NCI-H1105 (cell line): ENCODE measurements around the gene GNPTG.

Source experiments
- DNase-seq: peaks from one replicate; lab custom pipeline; 2025; lab: John Stamatoyannopoulos, UW

The GNPTG gene

DNA sequence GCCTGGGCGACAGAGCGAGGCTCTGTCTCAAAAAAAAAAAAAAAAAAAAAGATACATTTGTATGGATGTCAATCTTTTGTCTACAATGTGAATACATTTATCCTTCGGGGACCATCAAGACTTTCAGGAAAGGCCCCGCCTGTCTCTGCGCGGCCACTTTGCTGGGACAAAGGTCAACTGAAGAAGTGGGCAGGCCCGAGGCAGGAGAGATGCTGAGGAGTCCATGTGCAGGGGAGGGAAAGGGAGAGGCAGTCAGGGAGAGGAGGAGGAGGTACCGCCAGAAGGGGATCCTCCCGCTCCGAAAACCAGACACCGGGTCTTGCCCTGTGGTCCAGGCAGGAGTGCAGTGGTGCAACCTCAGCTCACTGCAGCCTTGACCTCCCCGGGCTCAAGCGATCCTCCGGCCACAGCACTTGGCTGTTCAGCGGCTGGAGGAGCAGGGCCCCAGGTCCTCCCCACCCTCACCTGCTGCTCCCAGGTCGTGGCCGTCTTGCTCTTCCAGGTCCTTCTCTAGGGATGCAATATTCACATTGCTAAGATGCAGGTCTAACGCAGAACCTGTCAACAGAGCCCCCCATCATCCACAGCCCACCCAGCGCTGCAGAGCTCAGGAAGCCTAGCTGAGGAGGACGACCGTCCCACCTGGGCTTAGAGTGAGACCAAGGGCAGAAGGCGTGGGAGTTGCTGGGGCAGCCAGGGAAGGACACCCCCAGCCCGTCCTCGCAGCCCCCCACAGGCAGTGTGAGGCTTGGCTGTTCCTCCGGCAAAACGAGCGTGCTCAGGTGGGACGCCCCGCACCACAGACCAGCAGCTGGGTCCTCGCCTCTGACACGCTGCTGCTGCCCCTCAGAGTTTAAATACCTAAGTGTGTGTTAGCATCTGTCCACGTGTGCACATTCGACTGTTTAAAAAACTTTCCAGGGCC lies 19.6 kb downstream of the GNPTG start:
- no peak for DNase-seq

DNA sequence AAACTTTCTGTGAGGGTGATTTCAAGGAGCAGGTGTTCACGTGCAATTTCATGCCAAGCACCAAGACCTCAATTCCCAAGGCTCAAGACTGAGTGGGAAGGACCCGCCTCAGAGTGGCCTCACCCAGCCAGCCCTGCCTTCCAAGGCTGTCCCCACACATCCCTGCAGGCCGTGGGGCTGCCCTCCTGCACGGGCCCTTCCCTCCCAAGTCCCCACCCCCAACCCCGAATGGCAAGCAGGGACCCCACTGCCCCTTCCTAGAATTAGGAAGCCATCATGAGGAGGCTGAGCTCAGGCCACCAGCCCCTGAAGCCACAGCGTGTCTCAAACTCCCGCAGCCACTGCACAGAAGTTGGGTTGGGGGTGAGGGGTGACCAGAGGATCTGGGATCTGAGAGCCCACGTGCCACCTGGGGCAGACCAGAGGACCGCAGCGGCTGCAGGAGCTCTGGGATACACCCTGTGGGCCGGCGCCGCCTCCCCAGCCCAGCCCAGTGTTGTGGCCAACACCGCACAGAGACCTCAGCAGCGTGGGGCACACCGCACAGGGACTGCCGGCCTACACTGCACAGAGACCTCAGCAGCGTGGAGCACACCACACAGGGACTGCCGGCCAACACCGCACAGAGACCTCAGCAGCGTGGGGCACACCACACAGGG lies 20.7 kb downstream of the GNPTG start:
- no peak for DNase-seq

DNA sequence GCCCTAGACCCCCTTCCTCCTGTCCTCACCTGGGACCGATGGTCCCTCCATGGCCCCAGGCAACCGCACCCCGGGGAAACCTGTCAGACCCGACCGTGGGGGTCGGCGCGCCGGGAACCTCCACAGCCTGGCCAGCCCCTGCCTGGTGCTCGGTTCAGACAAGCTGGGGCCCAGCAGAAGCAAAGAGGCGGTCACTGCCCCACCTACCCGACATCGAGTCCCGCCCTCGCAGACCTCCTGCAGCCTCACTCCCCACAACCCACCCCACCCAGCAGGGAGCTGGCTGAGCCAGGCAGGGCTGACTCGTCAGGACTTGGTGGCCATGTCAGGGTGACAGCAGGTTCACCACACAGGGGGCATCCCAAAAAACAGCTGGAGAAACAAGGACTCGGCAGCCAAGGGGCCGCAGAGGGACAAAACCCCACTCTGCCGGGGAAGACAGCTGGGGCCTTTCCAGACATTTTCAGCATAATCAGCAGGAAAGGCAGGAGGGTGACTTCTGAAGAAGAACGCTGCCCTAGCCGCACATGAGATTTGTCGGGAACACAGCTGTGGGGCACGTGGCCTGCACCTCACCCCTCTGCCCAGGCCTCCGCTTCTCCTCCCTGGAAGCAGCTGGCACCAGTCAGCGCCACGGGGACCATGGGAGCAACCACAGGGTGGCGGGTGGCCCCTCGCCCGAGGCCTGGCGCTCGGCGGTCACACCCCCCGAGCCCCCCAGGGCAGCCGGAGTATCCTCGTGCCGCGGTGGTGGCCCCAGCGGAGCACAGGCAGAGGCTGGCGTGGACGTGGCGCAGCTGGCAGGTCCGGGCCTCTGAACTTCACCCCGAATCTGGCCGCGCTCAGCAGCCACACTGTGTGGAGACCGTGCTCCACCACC lies 22.9 kb downstream of the GNPTG start:
- DNase-seq, result no peak

DNA sequence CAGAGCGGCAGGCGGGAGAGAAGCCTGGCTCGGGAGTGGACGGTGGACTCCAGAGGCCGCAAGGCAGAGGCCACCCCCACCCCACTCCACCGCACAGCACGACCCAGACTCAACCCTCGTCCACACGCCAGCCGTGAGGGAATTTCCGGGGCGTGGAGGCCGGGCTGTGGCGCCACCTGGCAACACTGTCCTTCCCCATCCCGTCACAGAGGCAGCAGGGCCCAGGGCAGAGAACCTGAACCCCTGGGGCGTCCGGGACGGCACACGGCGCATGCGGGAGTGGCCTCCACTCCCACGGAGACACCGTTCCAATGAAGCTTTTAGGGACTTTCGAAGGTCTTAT lies 23.5 kb downstream of the GNPTG start:
- no peak for DNase-seq

DNA sequence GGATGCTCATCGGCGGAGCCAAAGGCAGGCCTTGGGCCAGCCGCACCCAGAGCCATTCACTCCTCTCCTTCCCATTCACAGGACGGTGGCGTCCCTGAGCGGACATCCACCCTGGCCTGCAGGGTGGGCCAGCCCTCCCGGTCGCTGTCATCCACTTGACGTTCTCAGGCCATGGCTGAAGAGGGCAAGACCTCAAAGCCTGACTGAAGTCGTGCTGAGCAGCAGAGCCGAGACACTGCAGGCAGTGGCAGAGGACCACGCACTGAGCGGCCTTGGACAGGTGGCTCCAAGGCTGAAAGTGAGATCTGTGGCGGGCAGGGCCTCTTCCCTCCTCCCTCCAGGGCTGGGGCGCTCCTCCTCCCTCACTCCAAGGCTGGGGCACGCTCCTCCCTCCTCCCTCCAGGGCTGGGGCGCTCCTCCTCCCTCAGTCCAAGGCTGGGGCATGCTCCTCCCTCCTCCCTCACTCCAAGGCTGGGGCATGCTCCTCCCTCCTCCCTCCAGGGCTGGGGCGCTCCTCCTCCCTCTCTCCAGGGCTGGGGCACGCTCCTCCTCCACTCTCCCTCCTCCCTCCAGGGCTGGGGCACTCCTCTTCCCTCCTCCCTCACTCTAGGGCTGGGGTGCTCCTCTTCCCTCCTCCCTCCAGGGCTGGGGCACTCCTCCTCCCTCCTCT lies 24.1 kb downstream of the GNPTG start:
- DNase-seq, result no peak

DNA sequence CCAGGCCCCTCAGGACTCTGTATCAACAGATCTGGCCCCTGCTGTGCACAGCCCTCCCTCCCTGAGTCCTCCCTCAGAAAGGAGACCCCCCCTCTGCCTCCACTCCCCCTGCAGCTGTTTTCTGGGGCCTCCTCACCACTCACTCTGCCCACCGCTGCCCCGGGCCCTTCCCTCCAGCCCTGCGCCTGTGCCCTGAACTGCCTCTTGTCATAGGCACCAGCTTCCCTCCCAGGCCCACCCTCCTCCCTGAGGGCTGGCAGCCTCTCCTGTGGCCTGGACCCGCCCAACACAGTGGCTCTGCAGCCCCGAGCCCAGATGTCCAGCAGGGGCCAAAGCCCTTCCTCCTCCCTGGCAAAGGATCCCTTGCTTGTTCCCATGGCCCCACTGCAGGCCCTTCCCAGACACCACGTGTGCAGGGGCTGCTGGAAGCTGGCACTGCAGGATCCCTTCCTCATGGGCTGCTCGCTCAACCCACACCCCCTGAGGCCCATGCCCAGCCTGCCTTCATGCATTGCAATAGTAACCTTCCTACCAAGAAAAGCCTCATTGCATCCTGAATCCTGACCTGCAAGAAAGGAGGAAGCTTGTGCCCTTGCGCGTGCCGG lies 25.8 kb downstream of the GNPTG start:
- no peak for DNase-seq

DNA sequence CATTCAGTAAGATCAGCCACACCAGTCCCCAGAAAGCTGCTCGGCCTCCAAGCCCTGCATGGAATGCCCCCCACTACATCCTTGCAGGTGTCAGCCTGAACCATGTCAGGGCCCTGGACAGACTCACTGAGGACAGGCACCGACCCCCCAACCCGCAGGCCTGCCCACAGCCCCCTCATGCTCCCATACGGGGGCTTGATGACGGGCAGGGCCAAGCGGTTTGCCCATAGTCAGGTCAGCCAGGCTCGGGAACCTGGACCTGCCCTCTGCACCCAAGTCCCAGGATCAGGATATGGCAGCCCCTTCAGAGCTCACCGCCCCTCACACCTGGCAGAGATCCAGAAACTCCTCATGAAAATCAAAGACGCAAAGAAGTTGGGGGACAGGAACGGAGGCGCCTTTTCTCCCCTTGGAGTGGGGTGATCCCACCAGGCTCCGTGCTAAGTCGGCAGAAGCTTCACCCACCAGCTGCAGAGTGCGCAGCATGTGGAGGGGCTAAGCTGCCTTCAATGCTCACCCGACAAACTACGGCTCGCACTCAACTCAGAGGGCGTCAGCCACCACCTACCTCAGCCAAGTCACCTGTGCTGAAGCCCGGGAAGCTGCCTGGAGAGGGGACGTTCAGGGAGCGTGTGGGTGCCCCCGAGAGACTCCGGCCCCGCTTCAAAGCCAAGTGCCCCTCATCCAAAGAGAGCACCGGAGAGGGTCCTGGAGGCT lies 26.5 kb downstream of the GNPTG start:
- no peak for DNase-seq

DNA sequence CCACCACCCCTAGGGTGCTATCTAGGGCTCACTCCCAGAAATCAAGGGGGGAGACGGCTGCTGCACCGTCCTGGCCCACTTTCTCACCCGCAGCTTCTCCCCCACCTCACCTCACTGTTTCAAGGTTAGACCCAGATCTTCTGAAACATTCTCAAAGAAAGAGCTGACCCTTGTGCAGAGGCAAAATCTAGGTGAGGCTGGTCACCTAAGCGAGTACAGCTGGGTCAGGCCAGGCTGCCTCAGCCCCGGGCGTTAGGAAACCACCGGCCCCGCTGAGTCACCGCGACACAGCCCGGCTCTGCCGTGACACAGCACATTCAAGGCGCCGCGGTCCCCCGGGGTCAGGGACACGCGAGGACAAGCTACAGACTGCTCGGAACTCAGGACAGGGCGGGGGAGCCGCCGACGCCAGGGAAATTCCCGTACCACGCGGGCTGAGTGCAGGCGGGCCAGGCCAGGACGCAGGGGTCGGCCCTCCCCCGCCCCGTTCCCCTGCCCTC lies 27.1 kb downstream of the GNPTG start:
- DNase-seq, result no peak

DNA sequence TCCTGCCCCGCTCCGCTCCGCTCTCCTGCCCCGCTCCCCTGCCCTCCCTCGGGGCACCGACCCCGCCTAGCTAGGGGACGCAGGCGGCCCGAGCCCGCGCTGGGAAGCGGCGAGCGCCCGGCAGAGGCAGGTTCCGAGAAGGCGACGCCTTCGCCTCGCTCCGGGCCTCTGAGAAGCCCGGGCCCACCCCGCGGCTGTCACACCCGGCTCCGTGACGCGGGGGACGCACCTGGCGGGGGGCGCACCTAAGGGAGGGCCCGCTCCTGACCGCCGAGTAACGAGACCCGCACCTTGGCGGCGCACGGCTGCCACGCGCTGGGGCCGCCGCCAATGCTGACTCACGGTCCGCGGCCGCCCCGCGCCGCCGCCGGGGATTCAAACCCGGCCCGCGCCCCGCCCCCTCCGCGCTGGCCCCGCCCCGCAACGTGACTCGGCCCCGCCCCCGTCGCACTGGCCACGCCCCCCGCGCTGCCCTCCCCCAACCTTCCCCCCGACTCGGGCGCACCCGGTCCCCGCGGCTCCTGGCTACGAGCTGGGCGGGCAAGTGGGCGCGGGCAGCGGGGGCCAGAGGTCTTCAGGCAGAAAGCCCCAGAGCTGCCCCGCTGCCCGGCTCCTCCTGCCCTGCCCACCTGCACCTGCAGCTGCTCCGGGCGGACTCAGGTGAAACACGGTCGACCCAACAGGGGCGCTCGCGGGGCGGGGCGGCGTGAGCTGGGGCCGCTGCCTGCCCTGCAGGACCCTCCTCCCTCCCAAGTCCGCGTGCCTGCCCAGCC lies 27.8 kb downstream of the GNPTG start:
- peak; percentile 31 for DNase-seq

DNA sequence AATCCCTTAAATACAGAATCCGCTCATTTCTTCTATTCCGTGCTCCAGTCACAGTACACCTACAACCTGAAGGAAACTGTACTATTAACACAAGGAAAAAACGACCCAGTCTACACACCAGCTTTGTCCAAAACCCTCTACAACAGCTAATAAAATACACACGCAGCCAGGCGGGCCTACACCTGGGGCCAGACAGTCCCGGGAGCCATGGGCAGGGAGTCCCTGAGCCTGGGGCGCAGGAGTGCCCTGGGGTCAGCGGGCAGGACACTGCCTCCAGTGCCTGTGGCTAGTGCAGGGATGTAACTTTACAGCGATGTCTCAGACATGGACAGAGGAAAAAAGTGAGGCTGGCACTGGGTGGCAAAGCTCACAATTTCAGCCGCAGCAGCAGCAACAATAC lies 28.5 kb downstream of the GNPTG start:
- DNase-seq, result no peak

DNA sequence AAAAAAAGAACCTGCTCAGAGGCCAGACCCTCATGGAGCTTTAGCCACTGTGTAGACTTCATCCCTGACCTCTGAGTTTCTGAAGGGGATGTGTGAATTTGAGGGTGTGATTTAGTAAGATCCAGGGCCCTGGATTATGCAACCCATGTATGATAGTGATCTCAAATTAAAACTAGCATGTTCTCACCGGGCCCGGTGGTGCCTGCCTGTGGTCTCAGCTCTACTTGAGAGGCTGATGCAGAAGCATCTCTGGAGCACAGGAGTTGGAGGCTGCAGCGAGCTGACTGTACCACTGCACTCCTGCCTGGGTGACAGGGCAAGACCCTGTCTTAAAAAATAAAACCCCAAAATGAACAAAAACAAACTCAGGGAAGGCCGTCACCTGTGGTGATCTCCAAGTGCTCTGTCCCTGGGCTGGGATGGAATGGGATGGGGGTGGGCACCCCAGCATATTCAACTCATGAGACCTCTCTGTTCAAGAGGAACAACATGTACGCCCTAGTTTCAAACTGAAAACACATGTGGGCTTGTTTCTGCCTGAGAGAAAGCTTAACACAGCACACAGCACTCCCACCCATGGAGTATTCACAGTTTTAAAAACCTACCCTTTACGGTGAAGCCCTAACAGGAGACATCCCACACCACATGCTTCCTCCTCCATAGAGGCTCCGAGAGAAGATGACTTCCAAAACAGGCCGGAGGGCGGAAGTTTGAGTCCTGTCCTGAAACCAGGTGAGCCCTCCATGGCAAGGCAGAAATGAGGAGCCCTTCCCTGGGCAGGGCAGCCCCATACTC lies 30.1 kb downstream of the GNPTG start:
- no peak for DNase-seq

DNA sequence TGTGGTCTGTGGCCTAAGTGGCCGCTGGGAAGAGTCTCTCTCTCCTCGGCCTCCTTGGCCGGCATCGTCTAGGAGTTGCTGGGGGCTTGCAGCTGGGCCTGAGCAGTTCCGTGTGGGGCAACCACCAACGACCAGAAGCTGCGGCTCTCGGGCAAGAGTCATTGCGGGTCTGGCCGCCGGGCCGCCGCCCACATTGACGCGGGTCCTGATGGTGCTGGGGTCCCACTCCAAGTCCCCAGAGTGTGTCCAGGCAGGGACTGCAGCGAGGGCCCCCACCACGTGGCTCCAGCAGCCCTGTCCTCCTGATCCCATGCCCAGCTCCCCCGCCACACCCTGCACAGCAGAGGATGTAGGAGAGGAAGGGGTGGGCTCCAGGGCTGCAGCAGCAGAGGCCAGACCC lies 31.8 kb downstream of the GNPTG start:
- no peak for DNase-seq

DNA sequence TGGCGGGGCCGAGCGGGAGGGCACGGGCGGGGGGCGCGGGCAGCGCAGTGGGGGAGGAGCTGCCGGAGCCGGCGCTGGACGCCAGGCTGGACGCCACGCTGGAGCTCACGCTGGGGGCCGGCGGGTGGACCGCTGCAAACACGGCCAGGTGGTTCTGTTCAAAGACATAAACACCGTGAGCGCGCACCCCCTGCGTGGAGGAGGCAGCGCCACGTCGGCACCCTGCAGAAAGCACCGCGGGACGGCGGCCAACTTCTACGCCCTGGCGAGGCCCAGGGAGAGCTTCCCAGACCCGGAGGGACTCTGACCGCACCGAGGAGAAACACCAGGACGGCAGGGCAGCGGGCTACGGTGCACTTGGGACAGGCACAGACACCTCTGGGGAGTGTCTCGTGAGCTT lies 33.5 kb downstream of the GNPTG start:
- no peak for DNase-seq

DNA sequence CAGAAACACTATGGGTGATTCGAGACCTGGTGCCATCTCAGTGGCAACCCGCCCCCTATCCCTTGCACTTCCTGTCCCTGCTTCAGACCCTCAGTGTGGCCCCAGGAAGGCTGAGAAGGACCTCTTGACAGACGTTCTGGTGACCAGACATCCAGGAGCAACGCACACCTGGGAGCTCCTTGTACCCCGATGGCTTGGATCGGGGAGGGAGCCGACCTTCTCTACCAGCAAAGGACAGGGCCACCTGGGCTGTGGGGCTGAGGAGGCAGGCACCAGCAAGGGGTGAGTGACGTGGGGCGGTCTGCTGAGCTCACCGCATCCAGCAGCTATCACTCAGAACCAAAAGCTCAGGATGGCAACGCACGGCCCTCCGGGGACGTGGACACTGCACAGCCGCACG lies 35.6 kb downstream of the GNPTG start:
- DNase-seq, result no peak

DNA sequence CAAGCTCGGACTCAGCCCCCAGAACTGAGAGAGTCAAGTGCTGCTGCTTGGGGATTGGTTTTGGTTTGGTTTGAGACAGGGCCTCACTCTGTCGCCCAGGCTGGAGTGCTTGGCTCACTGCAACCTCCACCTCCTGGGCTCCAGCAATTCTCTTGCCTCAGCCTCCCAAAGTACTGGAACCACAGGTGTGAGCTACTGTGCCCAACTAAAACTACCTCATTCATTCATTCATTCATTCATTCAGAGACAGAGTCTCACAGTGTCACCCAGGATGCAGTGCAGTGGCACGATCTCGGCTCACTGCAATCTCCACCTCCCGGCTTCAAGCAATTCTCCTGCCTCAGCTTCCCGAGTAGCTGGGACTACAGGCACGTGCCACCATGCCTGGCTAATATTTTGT lies 38.0 kb downstream of the GNPTG start:
- no peak for DNase-seq

DNA sequence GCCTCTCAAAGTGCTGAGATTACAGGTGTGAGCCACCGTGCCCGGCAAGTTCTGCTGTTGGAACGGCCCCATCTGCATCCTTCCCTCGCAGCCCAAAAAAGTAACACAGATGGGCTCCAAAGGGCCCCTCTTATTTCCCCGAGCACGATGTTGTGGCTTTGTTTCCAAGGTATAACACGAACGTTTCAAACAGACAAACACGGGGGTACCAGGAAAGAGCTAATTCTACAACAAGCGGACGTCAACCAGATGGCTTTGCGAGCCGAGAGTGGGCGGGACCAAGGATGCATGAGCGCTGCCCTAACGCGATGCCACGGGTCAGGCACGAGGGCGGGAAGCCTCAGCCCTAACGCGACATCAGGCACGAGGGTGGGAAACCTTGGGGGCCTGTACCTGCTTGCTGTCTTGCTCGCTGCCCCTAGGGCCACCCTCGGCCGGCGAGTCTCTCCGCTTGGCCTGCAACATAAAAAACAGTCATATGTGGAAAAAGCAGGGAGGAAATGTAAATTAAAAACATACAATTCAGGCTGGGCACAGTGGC lies 38.6 kb downstream of the GNPTG start:
- DNase-seq, result no peak

DNA sequence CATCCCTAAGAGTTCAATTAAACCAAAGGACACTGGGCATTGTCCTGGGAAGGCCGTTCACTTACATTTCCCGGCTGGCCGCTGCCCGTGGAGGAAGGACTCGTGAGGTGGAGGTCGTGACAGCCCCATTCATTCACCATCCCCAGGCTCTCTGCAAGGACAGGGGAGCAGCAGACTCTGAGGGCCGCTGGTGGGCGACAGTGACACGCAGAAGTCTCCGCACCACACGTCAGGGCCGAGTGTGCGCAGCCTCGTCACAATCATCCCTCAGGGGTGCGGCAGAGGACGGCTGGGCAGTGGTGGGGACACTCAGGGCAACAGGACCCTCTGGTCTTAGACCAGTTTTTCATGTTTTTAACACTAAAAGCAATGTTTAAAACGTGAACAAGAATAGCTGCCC lies 41.1 kb downstream of the GNPTG start:
- no peak for DNase-seq

DNA sequence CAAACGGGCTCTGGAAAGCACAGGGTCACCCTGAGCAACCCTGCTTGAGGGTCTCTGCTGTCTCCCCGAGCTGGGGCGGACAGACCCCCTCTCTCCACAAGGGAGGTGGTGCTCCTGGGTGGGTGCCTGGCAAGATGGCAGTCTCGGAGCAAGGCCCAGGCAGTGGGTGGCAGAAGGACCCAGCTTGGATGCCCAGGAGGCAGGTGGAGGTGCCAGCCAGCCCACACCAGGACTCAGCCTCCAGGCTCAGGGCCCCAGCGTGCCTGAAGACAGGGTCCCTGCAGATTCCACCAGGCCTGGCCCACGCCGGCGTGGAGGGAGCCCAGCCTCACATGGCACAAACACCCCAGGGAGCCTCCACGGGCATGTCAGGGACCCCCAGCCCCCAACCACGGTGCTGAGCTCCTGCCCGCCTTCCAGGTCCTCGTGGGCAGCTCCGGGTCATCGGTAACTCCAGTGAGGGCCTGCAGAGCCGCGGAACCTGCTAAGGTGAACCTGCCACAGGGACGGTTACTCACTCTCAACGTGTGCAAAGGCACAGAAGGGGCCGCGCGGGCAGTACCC lies 42.0 kb downstream of the GNPTG start:
- DNase-seq, result no peak
